Esophagus muscularis mucosa (tissue), 4 donors: Measurements from ENCODE around the gene PRSS50. TPM values are rescaled to one million over a fixed set of nuclear protein-coding genes. Genes with fewer than 3 reads are reported as not detected.
A peak's percentile ranks its signal among the peaks of the same experiment; 100 is the strongest.

ENCODE experiments used
- DNase-seq: peaks from one replicate; pipeline ENCODE4 v3.0.0-alpha.2; 2017; ENCODE audit errors: extremely low spot score
- H3K27ac ChIP-seq, 4 donors: fragments of 200-600 bp; sonication (generic); replicated peaks in 1 of 4; 1 replicate in 3 of 4; 2 replicates in 1 of 4; pipeline ENCODE4 v1.5.1; 2016 to 2019; ENCODE audit warnings: mild to moderate bottlenecking in 1 of 4
- H3K27me3 ChIP-seq, 4 donors: fragments of 200-600 bp; sonication (generic); one replicate each; pipeline versions ENCODE4 v1.5.1 to v1.6.0; 2016 to 2019
- H3K36me3 ChIP-seq, 4 donors: fragments of 200-600 bp; sonication (generic); one replicate each; pipeline ENCODE4 v1.5.1; 2016 to 2019
- H3K4me1 ChIP-seq, 4 donors: fragments of 200-600 bp; sonication (generic); one replicate each; pipeline ENCODE4 v1.5.1; 2016 to 2019
- H3K4me3 ChIP-seq, 4 donors: fragments of 200-600 bp; sonication (generic); 1 replicate in 2 of 4; 2 replicates in 2 of 4; pipeline ENCODE4 v1.5.1; 2016 to 2019; ENCODE audit warnings: mild to moderate bottlenecking in 4 of 4, moderate library complexity in 1 of 4
- H3K9me3 ChIP-seq, 4 donors: fragments of 200-600 bp; sonication (generic); 1 replicate in 3 of 4; 2 replicates in 1 of 4; pipeline ENCODE4 v1.5.1; 2016 to 2019
- CTCF ChIP-seq, 3 experiments: fragments of 200-600 bp in 2 of 3; fragments of 450-650 bp in 1 of 3; sonication (generic) in 2 of 3; IDR thresholded peaks; one replicate each; pipeline ENCODE4 v1.5.1; 2017 to 2019; ENCODE audit warnings: antibody characterized with exemption in 3 of 3, mild to moderate bottlenecking in 2 of 3, moderate library complexity in 1 of 3
- EP300 ChIP-seq: sonication (generic); formaldehyde crosslinking; IDR thresholded peaks from one replicate; pipeline ENCODE4 v1.6.1; 2017; ENCODE audit warnings: antibody characterized with exemption
- POLR2A ChIP-seq: fragments of 450-650 bp; IDR thresholded peaks from one replicate; pipeline ENCODE4 v1.6.1; 2017; ENCODE audit warnings: antibody characterized with exemption, moderate library complexity, mild to moderate bottlenecking, low read depth
- POLR2AphosphoS5 ChIP-seq, 2 donors: sonication (generic); formaldehyde crosslinking; IDR thresholded peaks; one replicate each; pipeline ENCODE4 v1.6.1; 2017; ENCODE audit warnings: antibody characterized with exemption in 2 of 2
- WGBS: methylation state at CpG from one replicate; pipeline ENCODE4 v1.1.5; 2018; 5-methylcytosine and 5-hydroxymethylcytosine counted together
- intact Hi-C: fragments of 100-400 bp; cut with DNase I; formaldehyde crosslinking; loops from one replicate; pipeline ENCODE4 v1.15.1; 2023
- total RNA-seq, 4 donors: library from RNA; depleted of rRNA; stranded (reverse); fragments of >200 nt; gene quantifications; one replicate each; pipeline versions ENCODE4 v1.1.0 to v1.2.1, GENCODE V29; 2016

Gene PRSS50
- total RNA-seq, 4 donors from 2014 or later, result 0.32 to 0.46 (median 0.42) TPM; not detected in 1

GRCh38 chr3:46699676-46700523 lies 17.8 kb downstream of the PRSS50 start:
- 77% methylated on average over 4 of the region's 8 CpGs for whole genome bisulfite sequencing
- H3K36me3 ChIP-seq, result no peaks in the 10 kb centered on the region
- H3K9me3 ChIP-seq, result no peaks in the 10 kb centered on the region
- DNase-seq, result no peak
- intact Hi-C loops, result no loop called here
- peaks cover 54 to 60% (median 58%) of the 10 kb centered on the region in 4 donors for H3K4me1 ChIP-seq
- no peak for TF ChIP-seq CTCF (IDR thresholded peaks at IDR 0.05)
- no peak for TF ChIP-seq EP300
- peak in 1 of 2 donors; percentile 38 for TF ChIP-seq POLR2AphosphoS5 (IDR thresholded peaks at IDR 0.05)
- peaks cover 0 to 7% (median 0%) of the 10 kb centered on the region in 4 donors for H3K27me3 ChIP-seq
- no peak overlapping the region for H3K4me3 ChIP-seq
- H3K27ac ChIP-seq, result peak overlapping the region; percentile 16 to 58 (median 34)

- intact Hi-C loops, result no loop called here
- Histone ChIP-seq H3K9me3 (no peaks in the 10 kb centered on the region), H3K4me1 (peaks cover 75 to 85% (median 81%) of the 10 kb centered on the region in 4 donors), H3K36me3 (no peaks in the 10 kb centered on the region), H3K27me3 (peaks cover 0 to 2% (median 0%) of the 10 kb centered on the region in 4 donors), H3K27ac (peak overlapping the region; percentile 59 to 82 (median 74)), H3K4me3 (no peak overlapping the region)
- TF ChIP-seq POLR2A, result no peak
- TF ChIP-seq POLR2AphosphoS5 (IDR thresholded peaks at IDR 0.05), result peak in 1 of 2 donors; percentile 78
- no peak for DNase-seq
- 67% methylated on average over 3 of the region's 4 CpGs for WGBS
These were observed 21.4 kb downstream of the PRSS50 start for GRCh38 chr3:46695962-46696894.

GRCh38 chr3:46695177-46695961 lies 22.3 kb downstream of the PRSS50 start:
- Histone ChIP-seq H3K4me3 (no peak overlapping the region), H3K27me3 (no peaks in the 10 kb centered on the region), H3K9me3 (no peaks in the 10 kb centered on the region), H3K36me3 (no peaks in the 10 kb centered on the region), H3K27ac (peak overlapping the region; percentile 59 to 82 (median 74)), H3K4me1 (peaks cover 74 to 85% (median 80%) of the 10 kb centered on the region in 4 donors)
- TF ChIP-seq POLR2A (no peak), CTCF (IDR thresholded peaks at IDR 0.05) (peak in 1 of 3 experiments; percentile 7), EP300 (no peak), POLR2AphosphoS5 (IDR thresholded peaks at IDR 0.05) (peak; percentile 23 to 53)
- no peak for DNase-seq
- WGBS, result 80% methylated on average over 10 of the region's 11 CpGs
- intact Hi-C loops, result no loop called here

- Histone ChIP-seq H3K27me3 (no peaks in the 10 kb centered on the region), H3K9me3 (no peaks in the 10 kb centered on the region), H3K4me3 (no peak overlapping the region), H3K27ac (peak overlapping the region; percentile 59 to 82 (median 78)), H3K36me3 (peaks cover 0 to 2% (median 0%) of the 10 kb centered on the region in 4 donors), H3K4me1 (peaks cover 72 to 83% (median 78%) of the 10 kb centered on the region in 4 donors)
- intact Hi-C loops, result no loop called here
- WGBS, result 98% methylated on average over 3 of the region's 3 CpGs
- TF ChIP-seq CTCF (IDR thresholded peaks at IDR 0.05), result no peak
- no peak for TF ChIP-seq EP300
- DNase-seq, result no peak
These were observed 23.1 kb downstream of the PRSS50 start for GRCh38 chr3:46694520-46694919.
